ENCODE measurements around the gene CYLD. TPM values are rescaled to one million over a fixed set of nuclear protein-coding genes. Genes with fewer than 3 reads are reported as not detected.

CYLD gene
- 67.2 and 71.0 TPM in 2 replicates for total RNA-seq

GRCh38 chr16:50741781-50742575 is at the start of gene CYLD:
Gene CYLD (plus strand): TSS chr16:50742086. CDS start chr16:50749699, 7,613 bp downstream.

GRCh38 chr16:50692999-50693781 is 48.7 kb upstream of the CYLD start, which contains the start of gene NOD2:
Gene NOD2 (plus strand): TSS chr16:50693606. CDS start chr16:50699496, 5,890 bp downstream.

Small RNAs within 50 kb of the gene (small RNA-seq; reads per million reads assigned to genes)
- not detected for gene MIR3181

Other genes with a start within 250 kb of the CYLD start
- gene NKD1, start 193.7 kb upstream of the CYLD start, total RNA-seq: 0.12 and 0.49 TPM in 2 replicates
- not detected in 2 replicates for gene SNX20, start 60.8 kb upstream of the CYLD start, total RNA-seq
- 0.73 and 1.5 TPM in 2 replicates for gene NOD2, start 48.5 kb upstream of the CYLD start, total RNA-seq